CD4-positive, alpha-beta T cell treated with Interferon gamma for 1 hour (primary cell): ENCODE data around the gene MACROD2.
A peak's percentile ranks its signal among the peaks of the same experiment; 100 is the strongest.

Experiments used
- DNase-seq: peaks from one replicate; pipeline ENCODE4 v3.0.0-alpha.2; 2020

MACROD2 gene

DNA sequence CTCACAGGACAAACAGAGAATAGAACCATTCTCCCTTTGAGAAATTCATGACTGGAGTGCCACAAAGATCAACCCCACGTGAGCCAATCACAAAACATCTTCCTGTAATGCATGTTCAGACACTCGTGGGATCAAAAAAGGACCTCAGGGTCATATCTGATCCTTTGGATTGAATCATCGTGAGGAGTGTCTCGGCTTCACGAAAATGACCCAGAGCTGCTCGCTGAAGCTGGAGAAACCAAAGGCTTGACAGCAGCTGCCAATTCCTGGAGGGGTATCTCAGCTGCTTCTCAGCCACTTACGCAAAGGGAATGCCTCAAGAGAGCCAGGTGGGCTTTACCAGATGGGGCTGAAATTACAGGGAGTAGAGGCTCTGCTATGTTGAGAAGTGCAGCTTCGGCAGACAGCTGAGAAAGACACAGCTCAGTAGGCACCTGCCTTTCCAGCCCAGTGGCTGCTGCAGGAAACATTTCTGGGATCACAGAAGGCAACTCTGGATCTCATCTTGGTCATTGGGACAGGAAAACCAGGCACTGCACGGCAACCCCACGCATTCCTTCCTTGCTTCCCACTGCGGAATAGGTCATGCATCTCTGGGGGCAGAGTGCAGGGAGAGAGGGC, 1764.8 kb downstream of the MACROD2 start:
- no peak for DNase-seq

DNA sequence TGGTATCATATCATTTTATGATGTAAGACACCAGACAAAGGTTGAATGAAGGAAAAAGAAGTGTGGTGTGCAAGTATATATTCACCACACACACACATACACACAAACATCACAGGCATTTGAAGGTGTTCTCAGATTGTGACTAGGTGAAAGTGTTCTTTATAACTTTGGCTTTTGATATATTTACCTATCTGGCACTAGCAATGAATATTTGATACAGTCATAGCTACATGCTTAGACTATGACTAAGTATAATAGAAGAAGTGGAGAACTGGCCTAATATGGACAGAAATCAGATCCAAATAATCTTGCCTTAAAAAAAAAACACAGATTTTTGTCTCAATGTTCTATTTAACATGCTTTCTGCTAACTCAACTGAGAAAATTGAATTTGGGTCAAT, 1768.0 kb downstream of the MACROD2 start:
- no peak for DNase-seq

GRCh38 chr20:15767586-15767985, 1772.3 kb downstream of the MACROD2 start:
- no peak for DNase-seq

GRCh38 chr20:15767999-15768741, 1772.9 kb downstream of the MACROD2 start:
- no peak for DNase-seq

DNA sequence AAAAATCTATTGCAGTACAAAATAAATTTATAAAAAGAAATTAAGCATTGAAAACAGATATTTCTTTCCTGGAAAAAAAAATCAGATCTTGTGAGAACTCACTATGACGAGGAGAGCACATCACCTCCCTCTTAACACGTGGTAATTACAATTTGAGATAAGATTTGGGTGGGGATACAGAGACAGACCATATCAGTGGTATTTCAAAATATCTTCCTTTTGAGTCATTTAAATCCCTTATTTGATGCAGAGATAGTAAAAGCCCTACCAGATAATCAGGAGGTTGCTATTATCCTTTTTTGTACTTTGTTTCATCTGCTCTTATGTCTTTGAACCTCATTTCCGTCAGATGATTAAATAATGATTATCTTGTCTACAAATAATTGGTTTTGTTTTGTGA, 1777.5 kb downstream of the MACROD2 start:
- no peak for DNase-seq

DNA sequence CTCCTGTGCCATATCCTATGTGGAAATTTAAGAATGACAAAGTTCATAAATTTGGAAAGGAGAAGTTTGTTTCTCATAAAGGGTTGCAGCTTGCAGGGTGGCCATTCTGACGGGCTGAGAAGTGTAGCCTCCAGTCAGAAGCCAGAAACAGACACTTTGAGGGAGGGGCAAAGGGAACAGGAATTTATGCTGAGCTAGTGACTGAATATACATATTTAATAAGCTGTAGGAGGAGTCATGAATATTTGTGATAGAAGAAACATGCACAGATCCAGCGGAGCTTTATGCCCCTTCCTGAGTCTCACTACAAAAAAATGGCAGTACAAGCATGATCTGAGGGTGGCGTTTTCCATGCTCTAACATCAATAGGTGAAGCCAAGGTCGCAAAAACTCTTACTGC, 1779.6 kb downstream of the MACROD2 start:
- DNase-seq, result no peak

DNA sequence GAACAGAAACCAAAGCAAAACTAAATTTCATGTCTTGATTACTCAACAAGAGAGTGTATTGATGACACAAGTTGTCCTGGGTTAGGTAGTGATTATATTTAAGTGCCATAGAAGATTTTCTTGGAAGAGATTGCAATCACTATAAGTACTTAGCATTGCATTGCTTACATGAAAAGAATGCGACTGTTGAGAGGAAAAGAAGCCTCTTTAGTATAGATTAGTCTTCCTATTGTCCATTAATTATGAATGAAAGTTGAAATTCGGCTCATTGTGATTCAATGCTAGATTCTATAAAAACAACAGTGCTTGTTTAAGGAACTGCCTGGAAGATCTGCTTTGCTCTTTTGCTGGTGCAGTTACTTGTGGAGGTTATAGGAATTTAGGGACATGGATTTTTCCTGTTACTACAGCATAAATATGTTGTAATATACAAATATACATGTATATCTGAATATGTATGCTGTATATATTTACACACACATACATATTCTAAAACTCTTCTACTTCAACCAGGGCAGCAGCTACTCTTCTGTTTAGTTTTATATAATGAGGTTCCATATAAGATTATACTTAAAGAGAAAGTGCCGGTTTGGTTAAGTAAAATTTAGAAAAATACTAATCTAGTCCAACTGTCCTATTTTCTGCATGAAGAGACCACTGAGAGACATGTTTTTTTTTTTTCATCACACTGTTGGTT, 1781.6 kb downstream of the MACROD2 start:
- DNase-seq, result no peak

GRCh38 chr20:15784020-15784419, 1788.7 kb downstream of the MACROD2 start:
- DNase-seq, result no peak

DNA sequence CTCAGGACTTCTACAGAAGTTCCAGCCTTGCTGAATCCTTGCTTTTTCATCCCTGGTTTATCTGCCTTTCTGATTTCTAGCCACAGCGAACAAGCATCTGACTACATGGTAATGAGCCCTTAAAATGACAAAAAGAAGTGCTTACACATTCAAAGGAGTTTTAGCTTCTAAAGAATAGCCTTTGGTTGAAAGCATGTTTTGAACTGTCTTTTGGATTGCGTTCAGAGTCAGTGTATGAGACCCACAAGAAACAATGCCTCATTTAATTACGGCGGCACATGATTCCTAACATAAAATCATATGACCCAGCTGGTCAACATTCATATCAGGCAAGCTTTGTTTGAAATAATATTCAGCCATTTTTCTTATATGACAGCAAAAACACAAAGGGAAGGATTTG, 1793.8 kb downstream of the MACROD2 start:
- DNase-seq, result no peak

GRCh38 chr20:15792855-15793254, 1797.5 kb downstream of the MACROD2 start:
- DNase-seq, result no peak

GRCh38 chr20:15794409-15794808, 1799.1 kb downstream of the MACROD2 start:
- DNase-seq, result no peak

DNA sequence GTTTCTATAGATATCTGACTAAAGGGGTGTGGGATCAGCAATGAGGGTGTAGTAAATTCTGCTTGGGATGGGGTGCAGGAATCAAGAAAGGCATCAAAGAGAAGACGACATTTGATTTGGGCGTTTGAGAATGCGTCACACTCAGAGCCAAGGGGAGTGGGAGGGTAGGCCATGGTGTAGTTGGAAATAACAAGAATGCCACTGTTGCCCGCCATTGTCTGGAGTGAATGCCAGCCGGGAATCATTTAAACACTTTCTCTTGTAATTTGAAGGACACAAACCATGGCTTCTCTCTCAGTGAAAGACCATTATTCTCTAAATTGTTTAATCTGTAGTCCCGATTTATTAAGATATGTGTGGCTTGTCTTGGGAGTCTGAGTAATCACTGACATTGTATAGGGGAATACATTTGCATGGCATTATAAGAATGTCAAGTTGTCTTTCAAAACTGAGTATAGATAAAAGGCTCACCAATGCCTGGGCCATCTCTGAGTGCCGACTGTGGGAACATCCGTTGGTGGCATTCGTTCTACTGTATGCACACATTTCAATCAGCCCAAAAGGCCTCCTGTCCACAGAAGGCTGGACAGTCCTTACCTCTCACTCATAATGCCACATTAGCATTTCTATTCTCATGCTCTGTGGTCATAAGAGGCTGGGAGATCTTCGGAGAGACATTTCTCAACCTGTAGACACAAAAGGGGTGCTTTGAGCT, 1800.1 kb downstream of the MACROD2 start:
- no peak for DNase-seq

GRCh38 chr20:15799871-15800270, 1804.6 kb downstream of the MACROD2 start:
- DNase-seq, result no peak

- no peak for DNase-seq
These were observed 1806.7 kb downstream of the MACROD2 start for GRCh38 chr20:15802020-15802419.

DNA sequence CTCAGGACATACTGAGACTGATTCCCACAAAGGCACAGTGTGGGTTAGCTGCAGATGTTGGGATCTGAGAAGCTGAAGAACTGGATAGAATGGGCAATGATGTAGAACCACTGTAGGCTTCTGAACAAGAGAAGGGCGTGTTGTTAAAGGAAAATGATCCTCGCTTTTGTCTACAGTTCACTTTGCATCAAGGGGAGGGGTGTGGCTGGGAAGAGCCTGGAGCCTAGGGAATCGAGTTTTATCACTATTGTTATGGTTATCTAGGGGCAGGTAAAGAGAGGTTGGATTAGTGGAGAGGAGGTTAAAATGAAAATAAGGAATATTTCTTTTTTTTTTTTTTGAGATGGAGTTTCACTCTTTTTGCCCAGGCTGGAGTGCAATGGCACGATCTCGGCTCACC, 1809.8 kb downstream of the MACROD2 start:
- no peak for DNase-seq

DNA sequence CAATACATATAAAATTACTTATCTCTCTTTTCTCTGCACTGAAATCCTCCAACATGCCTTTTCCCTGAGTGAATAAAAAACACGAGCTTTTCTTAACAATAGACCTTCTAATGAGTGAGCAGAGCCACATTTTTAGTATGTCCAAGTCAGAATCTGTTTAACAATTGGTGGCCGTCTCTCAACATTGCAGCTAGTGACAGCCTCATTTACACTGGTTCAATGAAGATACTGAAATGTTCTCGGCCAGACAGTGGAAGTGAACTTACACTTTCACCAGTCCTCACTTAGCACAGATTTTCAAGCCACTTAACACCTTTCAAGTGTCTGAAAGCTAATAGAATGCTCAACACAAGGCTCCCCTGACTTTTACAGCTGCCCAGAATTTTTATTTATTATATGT, 1810.8 kb downstream of the MACROD2 start:
- no peak for DNase-seq

DNA sequence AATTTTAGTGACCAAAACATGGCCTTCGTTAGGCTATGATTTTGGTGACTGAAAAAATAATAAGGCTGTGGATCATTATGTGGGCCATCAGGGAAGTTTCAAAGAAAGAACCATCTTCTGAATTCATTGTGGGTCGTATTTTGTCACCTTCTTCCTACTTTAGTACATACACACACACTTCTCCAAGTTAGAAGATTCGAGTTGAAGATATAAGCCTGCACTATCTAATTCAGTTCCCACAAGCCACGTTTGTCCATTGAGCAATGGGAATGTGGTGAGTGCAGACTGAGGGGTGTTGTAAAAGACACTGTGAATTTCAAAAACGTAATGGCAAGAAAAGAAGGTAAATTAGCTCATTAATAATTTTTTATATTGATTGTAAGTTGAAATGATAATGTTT, 1812.0 kb downstream of the MACROD2 start:
- DNase-seq, result no peak

- peak; percentile 56 for DNase-seq
These were observed 1812.5 kb downstream of the MACROD2 start for GRCh38 chr20:15807771-15808170.

DNA sequence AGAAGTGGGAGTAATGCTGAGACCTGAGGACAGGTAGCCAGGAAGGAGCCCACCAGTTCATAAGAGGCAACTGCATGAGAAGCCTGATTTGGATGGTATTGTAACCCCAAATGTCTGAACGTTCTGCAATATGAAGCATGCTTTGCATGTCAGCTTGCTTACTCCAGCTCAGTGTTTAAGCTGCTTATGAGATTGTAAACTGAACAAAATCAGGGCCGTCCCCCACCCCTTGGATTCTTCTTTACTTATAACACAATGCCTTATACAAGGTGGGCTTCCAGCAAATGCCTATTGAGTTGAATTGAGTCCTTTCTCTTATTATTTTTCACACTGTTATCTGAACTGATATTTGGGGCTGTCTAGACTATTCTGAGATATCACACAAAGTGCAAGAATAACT, 1816.6 kb downstream of the MACROD2 start:
- DNase-seq, result no peak

DNA sequence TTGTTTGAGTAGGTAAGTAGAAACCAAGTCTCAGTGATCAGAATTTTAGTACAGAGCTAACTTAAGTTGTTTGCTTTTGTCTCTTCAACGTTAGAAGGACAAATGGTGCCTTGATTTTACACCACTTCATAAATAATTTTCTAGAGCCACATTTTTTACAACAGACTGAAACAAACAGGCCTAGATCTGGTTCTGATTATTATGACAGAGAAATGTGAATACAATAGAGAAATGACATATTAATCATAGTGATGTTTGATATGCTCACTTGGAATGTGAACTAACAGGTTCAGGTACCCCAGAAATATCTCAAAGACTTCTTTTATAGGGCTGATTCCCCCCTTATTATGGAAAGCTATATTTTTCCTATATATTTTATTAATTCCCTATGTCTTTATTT, 1817.4 kb downstream of the MACROD2 start:
- no peak for DNase-seq

DNA sequence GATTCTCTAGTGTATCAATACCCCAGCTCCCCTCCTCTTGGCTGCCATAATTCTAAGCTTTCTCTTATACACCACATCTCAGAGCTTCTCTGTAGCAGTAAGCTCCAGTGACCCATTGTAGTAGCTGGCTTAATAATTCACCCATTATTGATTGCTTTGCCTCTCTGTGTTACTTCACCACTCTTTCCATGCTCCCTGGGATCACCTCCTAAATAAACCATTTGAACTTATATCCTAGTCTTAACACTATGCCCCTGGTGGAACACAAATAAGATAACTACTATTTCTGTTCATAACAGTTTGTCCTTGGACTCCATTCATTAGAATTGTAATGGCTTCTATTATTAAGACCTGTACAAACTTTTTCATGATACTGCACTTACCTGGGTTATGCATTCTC, 1819.0 kb downstream of the MACROD2 start:
- no peak for DNase-seq

DNA sequence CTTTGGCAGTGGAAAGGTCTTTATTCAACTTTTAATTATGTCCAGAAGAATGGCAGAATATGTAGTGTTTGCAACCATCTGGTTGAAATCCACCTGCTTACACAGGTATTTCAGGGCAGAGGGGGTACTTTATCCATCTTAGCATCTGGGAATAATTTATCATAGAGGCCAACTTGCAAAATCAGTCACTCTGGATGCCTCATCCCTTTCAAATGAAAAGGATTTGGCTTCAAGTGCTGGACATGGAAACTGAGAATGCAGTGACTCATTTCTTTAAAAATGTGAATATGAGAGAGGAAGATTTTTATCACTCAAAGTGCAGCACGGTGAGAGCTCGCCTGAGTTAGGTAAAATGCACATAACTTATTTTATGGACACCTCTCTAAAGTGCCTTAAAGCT, 1819.6 kb downstream of the MACROD2 start:
- DNase-seq, result no peak

DNA sequence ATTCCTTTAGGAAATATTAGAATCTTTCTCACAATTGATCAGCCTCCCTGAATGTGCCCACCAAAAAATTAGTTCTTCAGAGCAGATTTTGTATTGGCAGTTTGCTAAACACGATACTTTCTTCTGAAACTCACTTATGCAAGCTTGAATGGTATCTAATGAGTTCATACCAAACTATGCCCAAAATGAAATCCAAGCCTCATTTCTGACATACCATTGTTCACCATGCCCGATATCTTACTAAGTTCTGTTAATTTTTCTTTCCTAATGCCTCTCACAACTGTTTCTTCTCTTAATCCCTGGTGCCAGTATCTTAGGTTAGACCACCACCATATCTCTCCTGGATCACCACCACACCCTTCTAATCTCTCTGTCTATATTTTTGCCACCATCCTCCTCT, 1822.0 kb downstream of the MACROD2 start:
- no peak for DNase-seq

GRCh38 chr20:15818651-15819071, 1823.3 kb downstream of the MACROD2 start:
- DNase-seq, result no peak
